H7 (cell line): Measurements from ENCODE around the gene MBD1. TPM values are rescaled to one million over a fixed set of nuclear protein-coding genes. Genes with fewer than 3 reads are reported as not detected.
"Not testable (repeated sequence)": the region's sequence is repeated elsewhere in the genome, so short reads cannot be mapped to it uniquely, and the experiment has no call there.

ENCODE experiments used
- DNase-seq: peaks from one replicate; pipeline ENCODE4 v3.0.0; 2012
- H3K27me3 ChIP-seq: 2 replicates; pipeline ENCODE4 v1.6.0; 2011; ENCODE audit warnings: mild to moderate bottlenecking, low read length; ENCODE audit not compliant: control insufficient read depth, insufficient read depth
- H3K36me3 ChIP-seq: replicated peaks from 2 replicates; pipeline ENCODE4 v1.5.1; 2011; ENCODE audit warnings: low read length; ENCODE audit not compliant: control insufficient read depth, insufficient read depth
- H3K4me3 ChIP-seq: 2 replicates; pipeline ENCODE4 v1.5.1; 2011; ENCODE audit warnings: low read depth, mild to moderate bottlenecking, control low read depth, low read length, moderate library complexity; ENCODE audit not compliant: insufficient read depth
- total RNA-seq: library from RNA; depleted of rRNA; stranded (reverse); fragments of >200 nt; shearing (Covaris generic); gene quantifications from 2 replicates; pipeline ENCODE4 v1.2.3, GENCODE V29; 2014

Gene MBD1
- total RNA-seq, 1 experiment from 2014 or later = 57.6 TPM

DNA sequence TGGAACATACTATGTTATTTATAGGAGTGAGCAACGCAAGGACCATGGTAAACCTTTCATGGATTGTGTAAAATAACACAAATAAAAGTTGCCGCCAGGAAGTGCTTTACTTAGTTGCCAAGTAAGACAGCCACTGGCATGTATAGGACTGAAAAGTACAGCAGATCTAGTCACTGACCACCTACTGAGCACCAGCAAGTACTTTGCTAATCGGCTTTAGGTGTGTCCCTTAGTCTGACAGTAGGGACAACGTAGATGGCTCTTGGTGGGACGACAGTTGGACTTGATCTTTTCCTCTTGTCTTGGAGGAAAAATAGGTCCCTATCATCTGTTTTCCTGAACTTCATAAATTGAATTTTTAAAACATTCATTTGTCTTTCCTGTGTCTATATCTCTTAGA lies 19.8 kb upstream of the MBD1 start:
- H3K36me3 ChIP-seq = no peaks in the 10 kb centered on the region
- no peak overlapping the region for H3K4me3 ChIP-seq
- DNase-seq = no peak
- peaks cover 3% of the 10 kb centered on the region; the same call in 1 of the 2 replicates for H3K27me3 ChIP-seq

GRCh38 chr18:50299626-50300388 lies 18.5 kb upstream of the MBD1 start:
- H3K27me3 ChIP-seq = peaks cover 3% of the 10 kb centered on the region; the same call in 1 of the 2 replicates
- H3K36me3 ChIP-seq = no peaks in the 10 kb centered on the region
- no peak for DNase-seq
- H3K4me3 ChIP-seq = no peak overlapping the region

DNA sequence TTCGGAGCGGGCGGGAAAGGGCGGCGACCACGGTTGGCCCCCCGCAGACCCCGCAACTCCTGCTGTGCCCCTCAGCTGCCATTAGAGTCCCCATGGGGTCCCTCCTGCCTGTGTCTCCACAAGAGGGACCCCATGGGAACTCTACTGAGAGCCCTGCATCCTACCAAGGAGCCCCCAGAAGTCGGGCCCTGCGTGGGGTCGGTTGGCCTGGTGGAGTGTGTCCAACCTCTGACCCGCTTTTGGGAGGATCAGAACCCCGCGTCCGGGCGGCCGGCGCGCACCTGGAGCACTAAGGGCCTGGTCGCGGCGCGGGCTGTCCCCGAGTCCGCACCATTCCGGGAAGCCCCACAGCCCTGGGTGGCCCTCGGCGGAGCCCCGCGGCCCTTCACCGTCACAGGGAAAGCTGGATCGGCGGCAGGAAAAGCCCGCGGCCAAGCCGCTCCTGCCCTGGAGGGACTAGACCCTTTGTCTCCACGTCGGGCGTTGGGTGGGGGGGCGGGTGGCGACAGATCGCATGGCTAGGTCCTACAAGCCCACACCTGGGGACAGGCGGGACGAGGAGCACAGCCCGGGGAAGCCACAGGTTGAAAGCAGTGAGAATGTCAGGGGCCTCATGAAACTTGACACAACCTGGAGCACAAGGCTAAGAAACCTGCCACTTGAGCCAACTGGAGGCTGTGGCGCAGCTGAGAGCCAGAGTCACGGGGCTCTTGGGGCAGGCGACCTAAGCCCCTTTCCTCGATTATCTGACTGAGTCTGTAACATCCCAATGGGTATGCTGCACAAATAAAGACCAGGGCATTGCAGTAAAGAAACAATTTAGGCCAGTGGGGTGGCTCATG lies 17.3 kb upstream of the MBD1 start:
- H3K27me3 ChIP-seq = peaks cover 3% of the 10 kb centered on the region; the same call in 1 of the 2 replicates
- no peak for DNase-seq
- peak overlapping the region; percentile 40; the same call in 1 of the 2 replicates for H3K4me3 ChIP-seq
- H3K36me3 ChIP-seq = no peaks in the 10 kb centered on the region

GRCh38 chr18:50297621-50298442 lies 16.5 kb upstream of the MBD1 start:
- Histone ChIP-seq H3K27me3 (peaks cover 3% of the 10 kb centered on the region; the same call in 1 of the 2 replicates), H3K4me3 (peak overlapping the region; percentile 40), H3K36me3 (no peaks in the 10 kb centered on the region)
- peak; percentile 90 for DNase-seq

DNA sequence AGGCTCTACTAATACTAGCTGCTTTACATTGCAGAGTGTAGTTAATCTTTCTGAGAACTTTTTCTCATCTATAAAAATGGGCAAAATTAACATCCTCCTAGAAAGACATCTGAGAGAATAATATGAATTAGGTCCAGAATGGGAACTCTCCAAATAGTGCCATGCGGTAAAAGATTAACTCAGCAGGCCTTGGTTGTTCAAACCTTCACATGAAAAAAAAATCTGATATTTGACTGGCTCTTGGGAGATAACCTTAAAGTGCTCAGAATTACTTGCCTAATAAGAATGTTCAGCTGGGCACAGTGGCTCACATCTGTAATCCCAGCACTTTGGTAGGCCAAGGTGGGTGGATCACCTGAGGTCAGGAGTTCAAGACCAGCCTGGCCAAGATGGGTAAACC lies 11.7 kb upstream of the MBD1 start:
- H3K27me3 ChIP-seq = no peaks in the 10 kb centered on the region
- DNase-seq = no peak
- H3K4me3 ChIP-seq = no peak overlapping the region
- H3K36me3 ChIP-seq = no peaks in the 10 kb centered on the region

DNA sequence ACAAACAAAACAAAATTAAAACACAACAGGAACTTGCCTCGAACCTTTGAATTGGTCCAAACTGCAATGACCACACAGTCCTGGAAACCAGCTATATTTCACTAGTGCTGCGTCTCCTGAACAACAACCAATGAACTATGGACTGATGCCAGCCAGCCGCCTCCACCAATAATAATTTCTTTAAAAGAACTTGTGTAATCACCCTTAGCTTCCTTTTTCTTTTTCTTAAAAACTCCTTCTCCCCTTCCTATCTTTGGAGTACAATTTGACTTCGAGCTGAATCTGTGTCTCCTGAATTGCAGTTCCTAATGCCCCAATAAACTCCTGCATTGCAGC lies 7.8 kb upstream of the MBD1 start:
- Histone ChIP-seq H3K36me3 (peaks cover 12% of the 10 kb centered on the region), H3K27me3 (no peaks in the 10 kb centered on the region), H3K4me3 (no peak overlapping the region)
- no peak for DNase-seq

DNA sequence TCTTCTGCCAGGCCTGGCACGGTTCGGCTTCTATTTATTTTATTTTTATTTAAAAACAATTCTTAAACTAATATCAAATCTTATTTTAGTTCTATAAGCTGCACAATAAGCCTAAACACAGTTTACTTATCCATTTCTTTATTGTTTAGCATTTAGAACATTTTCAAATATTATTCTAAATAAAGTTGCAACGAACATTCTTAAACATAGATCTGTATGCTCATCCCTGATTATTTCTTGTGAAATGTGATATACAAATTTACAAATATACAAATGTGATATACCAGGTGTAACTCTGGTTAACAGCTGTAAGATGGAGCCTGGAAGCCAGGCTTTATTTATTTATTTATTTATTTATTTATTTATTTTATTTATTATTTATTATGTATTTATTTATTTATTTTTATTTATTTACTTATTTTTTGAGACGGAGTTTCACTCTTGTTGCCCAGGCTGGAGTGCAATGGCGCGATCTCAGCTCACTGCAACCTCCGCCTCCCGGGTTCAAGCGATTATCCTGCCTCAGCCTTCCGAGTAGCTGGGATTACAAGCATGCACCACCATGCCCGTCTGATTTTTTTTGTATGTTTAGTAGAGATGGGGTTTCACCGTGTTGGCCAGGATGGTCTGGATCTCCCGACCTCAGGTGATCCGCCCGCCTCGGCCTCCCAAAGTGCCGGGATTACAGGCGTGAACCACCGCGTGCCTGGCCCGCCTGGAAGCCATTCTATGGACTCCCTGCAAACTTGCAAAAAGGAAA lies 7.2 kb upstream of the MBD1 start:
- H3K36me3 ChIP-seq = peaks cover 17% of the 10 kb centered on the region
- DNase-seq, H3K27me3 ChIP-seq: not testable (repeated sequence)

GRCh38 chr18:50287441-50288347 lies 6.4 kb upstream of the MBD1 start, which contains the start of gene CXXC1:
Gene CXXC1 (minus strand): TSS chr18:50287692. CDS start chr18:50287589, 103 bp downstream.
- peak; percentile 93 for DNase-seq
- Histone ChIP-seq H3K36me3 (peaks cover 18% of the 10 kb centered on the region), H3K4me3 (peak within 1 kb of the TSS; percentile 75), H3K27me3 (no peaks in the 10 kb centered on the region)

More for the DNA sequence above, 7.2 kb upstream of the MBD1 start:
- peak overlapping the region; percentile 58 for H3K4me3 ChIP-seq

DNA sequence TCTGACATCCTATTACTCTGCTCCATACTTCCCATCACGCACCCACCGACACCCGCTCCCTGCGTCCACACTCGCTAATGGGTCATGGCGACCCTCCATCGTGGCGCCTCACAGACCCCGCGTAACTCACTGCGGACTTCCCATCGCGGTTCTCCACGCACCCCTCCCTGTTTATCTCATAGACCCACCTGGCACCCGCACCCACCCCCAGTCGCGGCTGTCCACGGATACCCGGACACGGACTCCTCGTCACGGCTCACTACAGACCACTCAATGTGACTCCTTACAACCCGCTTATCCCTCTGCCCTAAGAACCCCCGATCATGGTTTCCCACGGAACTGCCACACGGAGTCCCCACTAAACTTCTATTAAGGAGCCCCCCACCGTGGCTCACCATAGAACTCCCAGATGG lies 5.7 kb upstream of the MBD1 start:
- peaks cover 18% of the 10 kb centered on the region for H3K36me3 ChIP-seq
- H3K4me3 ChIP-seq = peak overlapping the region; percentile 75
- no peaks in the 10 kb centered on the region for H3K27me3 ChIP-seq
- DNase-seq = no peak

DNA sequence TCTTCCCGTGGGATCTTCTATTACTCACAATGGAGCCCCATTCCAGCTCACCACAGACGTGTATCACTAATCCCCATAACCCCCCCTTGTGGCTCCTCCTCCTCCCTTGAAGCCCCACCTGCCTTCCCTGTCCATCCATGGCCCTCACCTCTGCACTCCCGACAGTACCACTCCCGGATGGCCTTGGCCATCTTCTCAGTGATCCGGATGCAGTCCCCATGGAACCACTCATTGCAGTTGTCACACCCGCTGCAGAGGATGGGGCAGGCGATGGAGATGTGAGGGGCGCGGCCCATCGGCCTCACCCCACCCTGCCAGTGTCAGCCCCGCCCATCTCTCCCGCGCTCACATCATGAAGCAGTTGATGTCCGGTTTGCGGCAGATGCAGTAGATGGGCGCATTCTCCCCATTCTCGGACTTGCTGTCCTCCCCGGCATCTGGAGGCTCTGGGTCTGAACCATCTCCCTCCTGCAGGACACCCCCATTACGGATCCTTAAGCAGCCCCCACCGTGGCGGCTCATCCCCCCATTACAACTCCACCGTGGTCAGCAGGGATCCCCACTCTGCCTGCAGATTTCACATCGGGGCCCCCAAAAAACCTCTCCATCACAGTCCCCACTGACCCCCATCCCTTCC lies 5.2 kb upstream of the MBD1 start:
- Histone ChIP-seq H3K27me3 (no peaks in the 10 kb centered on the region), H3K36me3 (peaks cover 18% of the 10 kb centered on the region), H3K4me3 (peak overlapping the region; percentile 75)
- peak; percentile 73 for DNase-seq

DNA sequence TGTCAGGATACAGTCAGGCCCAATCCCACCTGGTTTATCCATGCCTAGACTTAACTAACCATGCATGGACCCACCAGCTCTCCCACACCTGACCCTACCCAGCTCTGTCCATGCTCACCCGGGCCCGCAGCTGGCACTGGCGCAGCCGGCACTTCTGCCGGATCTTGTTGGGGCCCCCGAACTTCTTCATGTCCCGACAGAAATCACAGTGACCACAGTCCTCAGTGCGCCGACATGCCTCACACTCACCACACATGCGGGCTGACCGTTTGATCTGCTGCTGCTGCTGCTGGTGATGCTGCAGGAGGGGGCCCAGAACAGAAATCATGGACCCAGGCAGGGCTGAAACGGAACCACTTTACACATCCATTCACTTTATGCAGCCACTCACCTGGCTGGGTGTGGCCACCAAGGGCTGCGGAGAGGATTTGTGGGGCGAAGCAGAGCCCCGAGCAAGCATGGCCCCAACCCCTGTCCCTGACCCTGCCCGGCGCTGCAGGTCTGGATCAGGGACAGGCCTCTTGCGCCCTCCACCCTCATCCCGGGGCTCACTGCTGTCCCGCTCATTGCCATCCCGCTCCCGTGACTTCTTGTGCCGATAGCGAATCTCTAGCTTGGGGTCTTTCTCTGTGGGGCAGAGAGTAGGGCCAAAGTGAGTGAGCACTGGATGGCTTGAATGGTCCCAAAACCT lies 4.5 kb upstream of the MBD1 start:
- peaks cover 18% of the 10 kb centered on the region for H3K36me3 ChIP-seq
- DNase-seq = no peak
- H3K27me3 ChIP-seq = no peaks in the 10 kb centered on the region
- no peak overlapping the region for H3K4me3 ChIP-seq

GRCh38 chr18:50285071-50285470 lies 3.7 kb upstream of the MBD1 start:
- Histone ChIP-seq H3K4me3 (no peak overlapping the region), H3K27me3 (no peaks in the 10 kb centered on the region), H3K36me3 (peaks cover 18% of the 10 kb centered on the region)
- DNase-seq = no peak
